Smooth muscle cell (in vitro differentiated cells): ENCODE data around the gene ZNF234. TPM values are rescaled to one million over a fixed set of nuclear protein-coding genes. Genes with fewer than 3 reads are reported as not detected.
"Not testable (repeated sequence)": the region's sequence is repeated elsewhere in the genome, so short reads cannot be mapped to it uniquely, and the experiment has no call there.

ENCODE experiments used
- DNase-seq: peaks from one replicate; lab custom pipeline; 2025; ENCODE audit not compliant: unreplicated experiment; lab: John Stamatoyannopoulos, UW
- H2AFZ ChIP-seq: fragments of 200-600 bp; sonication (generic); 2 replicates; pipeline ENCODE4 v1.6.0; 2016; ENCODE audit warnings: antibody characterized with exemption, low read depth, mild to moderate bottlenecking
- H3F3A ChIP-seq: fragments of 200-600 bp; sonication (generic); 2 replicates; pipeline ENCODE4 v1.6.0; 2017; ENCODE audit warnings: antibody characterized with exemption, low read depth
- H3K27ac ChIP-seq: fragments of 200-600 bp; sonication (generic); 2 replicates; pipeline ENCODE4 v1.5.1; 2016; ENCODE audit warnings: low read depth, mild to moderate bottlenecking
- H3K27me3 ChIP-seq: fragments of 200-600 bp; sonication (generic); 2 replicates; pipeline ENCODE4 v1.6.1; 2016; ENCODE audit warnings: low read depth, mild to moderate bottlenecking
- H3K36me3 ChIP-seq: fragments of 200-600 bp; sonication (generic); 2 replicates; pipeline ENCODE4 v1.5.1; 2016; ENCODE audit warnings: low read depth
- H3K4me1 ChIP-seq: fragments of 200-600 bp; sonication (generic); 2 replicates; pipeline ENCODE4 v1.5.1; 2016; ENCODE audit warnings: low read depth
- H3K4me2 ChIP-seq: fragments of 200-600 bp; sonication (generic); 2 replicates; pipeline ENCODE4 v1.6.0; 2016; ENCODE audit warnings: mild to moderate bottlenecking
- H3K4me3 ChIP-seq: fragments of 200-600 bp; sonication (generic); 2 replicates; pipeline ENCODE4 v1.5.1; 2016; ENCODE audit warnings: mild to moderate bottlenecking
- H3K79me2 ChIP-seq: fragments of 200-600 bp; sonication (generic); 2 replicates; pipeline ENCODE4 v1.6.0; 2016; ENCODE audit warnings: low read depth, mild to moderate bottlenecking
- H3K9ac ChIP-seq: fragments of 200-600 bp; sonication (generic); 2 replicates; pipeline ENCODE4 v1.6.0; 2016; ENCODE audit warnings: low read depth
- H3K9me3 ChIP-seq: fragments of 200-600 bp; sonication (generic); replicated peaks from 2 replicates; pipeline ENCODE4 v1.5.1; 2016; ENCODE audit warnings: low read depth
- H4K20me1 ChIP-seq: fragments of 200-600 bp; sonication (generic); 2 replicates; pipeline ENCODE4 v1.6.0; 2016; ENCODE audit warnings: low read depth
- CTCF ChIP-seq: fragments of 200-600 bp; sonication (generic); IDR thresholded peaks from 2 replicates; pipeline ENCODE4 v1.5.1; 2017; ENCODE audit warnings: borderline replicate concordance, mild to moderate bottlenecking, antibody characterized with exemption; ENCODE audit not compliant: insufficient read depth, poor library complexity, severe bottlenecking
- WGBS: methylation state at CpG from one replicate; pipeline ENCODE4 v1.1.7; 2016; ENCODE audit warnings: low lambda C conversion rate; 5-methylcytosine and 5-hydroxymethylcytosine counted together
- polyA plus RNA-seq: library from polyadenylated mRNA; unstranded; fragments of >200 nt; fragmentation: Nextera tagmentation; extraction: Ambion mirVana; gene quantifications from 2 replicates; pipeline ENCODE4 v1.2.1, GENCODE V29; 2016
- total RNA-seq: library from RNA; depleted of rRNA; stranded (reverse); fragments of >200 nt; gene quantifications from 2 replicates; pipeline ENCODE4 v1.2.3, GENCODE V29; 2014

The ZNF234 gene
- total and polyA plus RNA-seq, 2 experiments from 2014 or later, result 3.2 to 4.6 TPM

GRCh38 chr19:44202470-44202869 is 61.1 kb downstream of the ZNF234 start:
- H3K9me3 ChIP-seq, result no peaks in the 10 kb centered on the region
- no peak overlapping the region for H3K9ac ChIP-seq
- no peaks in the 10 kb centered on the region for H3K27me3 ChIP-seq
- H4K20me1 ChIP-seq, result no peaks in the 10 kb centered on the region
- WGBS, result 88% methylated on average over 1 of the region's 1 CpG
- no peak overlapping the region for H3K4me2 ChIP-seq
- no peak overlapping the region for H3K27ac ChIP-seq
- no peaks in the 10 kb centered on the region for H3K4me1 ChIP-seq
- H3F3A ChIP-seq, result no peaks in the 10 kb centered on the region
- no peak overlapping the region for H3K4me3 ChIP-seq
- H3K79me2 ChIP-seq, result no peaks in the 10 kb centered on the region
- no peak overlapping the region for H2AFZ ChIP-seq
- DNase-seq, result no peak
- H3K36me3 ChIP-seq, result no peaks in the 10 kb centered on the region
- no peak for TF ChIP-seq CTCF

GRCh38 chr19:44202974-44203373 is 61.6 kb downstream of the ZNF234 start:
- Histone ChIP-seq H4K20me1 (no peaks in the 10 kb centered on the region), H3K9ac (no peak overlapping the region), H3K27ac (no peak overlapping the region), H3K9me3 (no peaks in the 10 kb centered on the region), H3K4me2 (no peak overlapping the region), H3K79me2 (no peaks in the 10 kb centered on the region), H2AFZ (no peak overlapping the region), H3F3A (no peaks in the 10 kb centered on the region), H3K4me3 (no peak overlapping the region), H3K27me3 (no peaks in the 10 kb centered on the region), H3K4me1 (peaks cover 2% of the 10 kb centered on the region), H3K36me3 (no peaks in the 10 kb centered on the region)
- no CpG with 5 or more reads among the region's 2 CpGs for WGBS
- DNase-seq, result no peak
- TF ChIP-seq CTCF, result no peak

GRCh38 chr19:44203877-44204276 is 62.5 kb downstream of the ZNF234 start:
- H3K9me3 ChIP-seq, DNase-seq, H3K4me2 ChIP-seq, H3K36me3 ChIP-seq, H3K4me3 ChIP-seq, H3K4me1 ChIP-seq, H2AFZ ChIP-seq, H3K27ac ChIP-seq, H3K27me3 ChIP-seq, H3K9ac ChIP-seq, H4K20me1 ChIP-seq, H3F3A ChIP-seq, H3K79me2 ChIP-seq: not testable (repeated sequence)
- WGBS, result 92% methylated on average over 20 of the region's 31 CpGs

- Histone ChIP-seq H3F3A (no peaks in the 10 kb centered on the region), H3K9me3 (no peaks in the 10 kb centered on the region), H3K4me3 (no peak overlapping the region), H3K27ac (no peak overlapping the region), H3K79me2 (no peaks in the 10 kb centered on the region), H3K27me3 (no peaks in the 10 kb centered on the region), H3K4me2 (no peak overlapping the region), H4K20me1 (no peaks in the 10 kb centered on the region), H2AFZ (no peak overlapping the region), H3K4me1 (peaks cover 9% of the 10 kb centered on the region), H3K36me3 (no peaks in the 10 kb centered on the region), H3K9ac (no peak overlapping the region)
- WGBS, result 84% methylated on average over 2 of the region's 2 CpGs
- no peak for TF ChIP-seq CTCF
- DNase-seq, result no peak
These were observed 63.4 kb downstream of the ZNF234 start for GRCh38 chr19:44204772-44205171.
